ENCODE measurements around the gene KIAA2012.

KIAA2012 gene

DNA sequence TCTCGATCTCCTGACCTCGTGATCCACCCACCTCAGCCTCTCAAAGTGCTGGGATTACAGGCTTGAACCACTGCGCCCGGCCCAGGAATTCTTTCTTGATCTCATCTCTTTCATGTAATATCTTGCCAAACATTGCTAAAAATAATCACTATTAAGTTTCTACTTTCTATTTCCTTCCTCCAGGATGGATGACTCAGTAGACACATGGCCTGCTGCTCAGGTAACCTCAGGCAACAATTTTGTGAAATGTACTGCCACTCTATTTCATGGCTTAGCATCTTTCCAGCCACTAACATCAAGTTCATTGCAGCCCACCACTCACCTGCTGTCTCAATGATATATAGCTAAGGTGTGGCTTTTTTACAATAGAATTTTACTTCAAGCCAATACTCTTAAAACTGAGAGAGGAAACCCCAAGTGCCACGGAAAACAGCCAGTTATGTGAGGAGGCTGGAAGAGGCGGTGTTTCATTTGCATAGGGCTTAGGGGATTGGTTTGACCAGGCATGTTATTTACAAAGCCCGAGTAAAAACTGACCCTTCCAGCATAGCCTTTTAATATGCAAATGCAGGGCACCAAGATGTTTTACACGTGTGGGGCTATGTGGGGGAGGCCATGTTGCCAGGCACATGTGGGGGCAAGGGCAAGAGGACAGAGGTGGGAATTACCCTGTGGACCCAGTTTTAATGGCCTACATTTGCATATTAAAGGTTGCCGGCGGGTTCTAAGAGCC, 176.6 kb downstream of the KIAA2012 start:
- DNase-seq (ENCODE audit: extremely low read depth, insufficient read length) = no peak
- H3K4me3 ChIP-seq (replicated peaks; ENCODE audit: low read depth, low read length) = no peak overlapping the region
- TF ChIP-seq, protein P1, sequence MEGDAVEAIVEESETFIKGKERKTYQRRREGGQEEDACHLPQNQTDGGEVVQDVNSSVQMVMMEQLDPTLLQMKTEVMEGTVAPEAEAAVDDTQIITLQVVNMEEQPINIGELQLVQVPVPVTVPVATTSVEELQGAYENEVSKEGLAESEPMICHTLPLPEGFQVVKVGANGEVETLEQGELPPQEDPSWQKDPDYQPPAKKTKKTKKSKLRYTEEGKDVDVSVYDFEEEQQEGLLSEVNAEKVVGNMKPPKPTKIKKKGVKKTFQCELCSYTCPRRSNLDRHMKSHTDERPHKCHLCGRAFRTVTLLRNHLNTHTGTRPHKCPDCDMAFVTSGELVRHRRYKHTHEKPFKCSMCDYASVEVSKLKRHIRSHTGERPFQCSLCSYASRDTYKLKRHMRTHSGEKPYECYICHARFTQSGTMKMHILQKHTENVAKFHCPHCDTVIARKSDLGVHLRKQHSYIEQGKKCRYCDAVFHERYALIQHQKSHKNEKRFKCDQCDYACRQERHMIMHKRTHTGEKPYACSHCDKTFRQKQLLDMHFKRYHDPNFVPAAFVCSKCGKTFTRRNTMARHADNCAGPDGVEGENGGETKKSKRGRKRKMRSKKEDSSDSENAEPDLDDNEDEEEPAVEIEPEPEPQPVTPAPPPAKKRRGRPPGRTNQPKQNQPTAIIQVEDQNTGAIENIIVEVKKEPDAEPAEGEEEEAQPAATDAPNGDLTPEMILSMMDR (IDR thresholded peaks at IDR 0.05; ENCODE audit: insufficient read depth, low read length, poor library complexity, severe bottlenecking) = no peak

DNA sequence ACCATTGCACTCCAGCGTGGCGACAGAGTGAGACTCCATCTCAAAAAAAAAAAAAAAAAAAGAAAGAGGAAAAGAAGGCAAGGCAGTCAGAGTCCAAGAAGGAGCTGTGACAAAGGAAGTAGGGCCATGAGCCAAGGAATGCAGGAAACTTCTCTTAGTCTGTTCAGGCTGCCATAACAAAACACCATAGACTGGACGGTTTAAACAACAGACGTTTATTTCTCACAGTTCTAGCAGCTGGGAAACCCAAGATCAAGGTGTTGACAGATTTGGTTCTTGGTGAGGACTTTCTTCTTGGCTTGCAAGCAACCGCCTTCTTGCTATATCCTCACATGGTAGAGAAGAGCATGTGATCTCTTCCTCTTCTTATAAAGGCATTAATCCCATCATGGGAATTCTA, 178.4 kb downstream of the KIAA2012 start:
- no peak overlapping the region for H3K4me3 ChIP-seq (replicated peaks; ENCODE audit: low read depth, low read length)
- TF ChIP-seq, protein P1 (IDR thresholded peaks at IDR 0.05; ENCODE audit: insufficient read depth, low read length, poor library complexity, severe bottlenecking) = no peak
- DNase-seq (ENCODE audit: extremely low read depth, insufficient read length) = no peak
- H3K36me3 ChIP-seq (ENCODE audit: control insufficient read depth, insufficient read depth, low read length) = no peaks in the 10 kb centered on the region
- H3K27me3 ChIP-seq (replicated peaks; ENCODE audit: control insufficient read depth, insufficient read depth, low read length) = no peaks in the 10 kb centered on the region

More for the DNA sequence above, 176.6 kb downstream of the KIAA2012 start:
- Histone ChIP-seq H3K27me3 (replicated peaks; ENCODE audit: control insufficient read depth, insufficient read depth, low read length) (no peaks in the 10 kb centered on the region), H3K36me3 (ENCODE audit: control insufficient read depth, insufficient read depth, low read length) (no peaks in the 10 kb centered on the region)

All from GM06990 (cell line).